ENCODE results near the gene RPL10A. TPM values are rescaled to one million over a fixed set of nuclear protein-coding genes. Genes with fewer than 3 reads are reported as not detected.

RPL10A gene
- total and polyA plus RNA-seq, 2 of the 8 experiments (the other 6 are each of a cell fraction or from before 2014, with no cell fraction given), result 1,893 to 2,948 TPM

DNA sequence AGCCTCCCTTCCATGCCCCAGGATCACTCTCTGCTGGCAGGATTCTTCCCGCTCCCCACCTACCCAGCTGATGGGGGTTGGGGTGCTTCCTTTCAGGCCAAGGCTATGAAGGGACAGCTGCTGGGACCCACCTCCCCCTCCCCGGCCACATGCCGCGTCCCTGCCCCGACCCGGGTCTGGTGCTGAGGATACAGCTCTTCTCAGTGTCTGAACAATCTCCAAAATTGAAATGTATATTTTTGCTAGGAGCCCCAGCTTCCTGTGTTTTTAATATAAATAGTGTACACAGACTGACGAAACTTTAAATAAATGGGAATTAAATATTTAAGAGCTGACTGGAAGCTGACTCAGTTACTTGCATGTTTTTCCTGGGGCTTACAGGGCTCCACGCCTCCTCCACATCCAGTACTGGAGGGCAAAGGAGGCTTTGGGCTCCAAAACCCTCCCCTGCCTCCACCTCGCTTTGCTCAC lies 40.3 kb upstream of the RPL10A start:
- CTCF ChIA-PET (ENCODE audit: partially characterized antibody), result interaction anchor here (0.7 to 15.8 kb wide), 16 partner anchors 8 to 141 kb away, joined by 3 to 138 read pairs (median 6); partner anchors contain the start of gene PPARD
- Histone ChIP-seq H3K9me3 (ENCODE audit: insufficient read depth in 2 of 2, low read depth in 1 of 2, low read length in 1 of 2) (no peaks in the 10 kb centered on the region), H3K23ac (ENCODE audit: insufficient read length) (no peak overlapping the region), H2BK20ac (ENCODE audit: low read length) (peak overlapping the region; percentile 43; the same call in 1 of the 2 replicates), H2BK120ac (replicated peaks; ENCODE audit: low read depth, low read length) (no peak overlapping the region), H3K9ac (replicated peaks in 1 of 4; ENCODE audit: extremely low read depth in 1 of 4, low read depth in 3 of 4, low read length in 3 of 4) (no peak overlapping the region; a peak in 1 of 7 replicates), H3K18ac (ENCODE audit: extremely low read depth, low read length) (peak overlapping the region; percentile 78; the same call in 1 of the 2 replicates), H4K5ac (ENCODE audit: insufficient read length, low read depth, low read length) (no peak overlapping the region), H3K36me3 (ENCODE audit: control insufficient read depth in 2 of 4, insufficient read depth in 4 of 4, low read length in 3 of 4) (0 out of 8 replicates have a peak, but pooled peaks cover 0 to 4% (median 0%) of the 10 kb centered on the region in 4 experiments), H3K4me3 (ENCODE audit: extremely low read depth in 1 of 4, insufficient read depth in 2 of 4, low read depth in 3 of 4, low read length in 4 of 4) (no peak overlapping the region), H2AK5ac (ENCODE audit: low read depth, low read length) (no peak overlapping the region), H3K79me1 (ENCODE audit: low read depth, low read length) (no peaks in the 10 kb centered on the region), H2BK5ac (ENCODE audit: low read depth, low read length) (peak overlapping the region; percentile 78; the same call in 1 of the 2 replicates), H2BK15ac (ENCODE audit: low read length) (peak overlapping the region; percentile 98; the same call in 1 of the 2 replicates), H3K14ac (ENCODE audit: insufficient read length) (no peak overlapping the region), H3K56ac (replicated peaks; ENCODE audit: insufficient read length, low read depth, low read length) (no peak overlapping the region), H3K23me2 (ENCODE audit: low read depth, low read length) (no peaks in the 10 kb centered on the region), H3K4me1 (replicated peaks in 1 of 4; ENCODE audit: control insufficient read depth in 3 of 4, insufficient read depth in 4 of 4, low read length in 3 of 4) (peaks cover 6 to 28% (median 16%) of the 10 kb centered on the region in 4 experiments), H3K4me2 (ENCODE audit: insufficient read depth in 1 of 2, low read depth in 2 of 2, low read length in 2 of 2) (0 out of 4 replicates have a peak overlapping the region, but pooled peaks of 1 of the 2 experiments have one; percentile 7), H3K27ac (ENCODE audit: low read depth, low read length) (0 out of 2 replicates have a peak overlapping the region, but pooled peaks have one; percentile 52), H3K4ac (replicated peaks; ENCODE audit: insufficient read length, low read depth, low read length) (no peak overlapping the region), H2AFZ (ENCODE audit: low read length) (no peak overlapping the region), H3K79me2 (ENCODE audit: control insufficient read depth in 1 of 2, insufficient read depth in 2 of 2, low read length in 2 of 2) (no peaks in the 10 kb centered on the region), H4K91ac (replicated peaks; ENCODE audit: insufficient read length, low read length) (no peak overlapping the region), H2BK12ac (ENCODE audit: low read depth, low read length) (peak overlapping the region; percentile 90; the same call in 1 of the 2 replicates), H3K27me3 (replicated peaks in 1 of 4; ENCODE audit: control insufficient read depth in 3 of 4, extremely low read depth in 1 of 4, insufficient read depth in 3 of 4, low read length in 3 of 4) (no peaks in the 10 kb centered on the region), H4K20me1 (replicated peaks in 1 of 2; ENCODE audit: control insufficient read depth in 1 of 2, insufficient read depth in 2 of 2, low read length in 2 of 2) (no peaks in the 10 kb centered on the region), H4K8ac (ENCODE audit: extremely low read depth, insufficient read depth, low read length) (no peak overlapping the region)
- no peak for TF ChIP-seq TCF12 (IDR thresholded peaks at IDR 0.05; ENCODE audit: low read depth, low read length)
- no peak for TF ChIP-seq KDM4A (IDR thresholded peaks at IDR 0.05; ENCODE audit: low read depth, low read length, severe bottlenecking)
- TF ChIP-seq SAP30 (IDR thresholded peaks at IDR 0.05; ENCODE audit: insufficient read depth, insufficient replicate concordance, low read length), result no peak
- TF ChIP-seq, protein P1, sequence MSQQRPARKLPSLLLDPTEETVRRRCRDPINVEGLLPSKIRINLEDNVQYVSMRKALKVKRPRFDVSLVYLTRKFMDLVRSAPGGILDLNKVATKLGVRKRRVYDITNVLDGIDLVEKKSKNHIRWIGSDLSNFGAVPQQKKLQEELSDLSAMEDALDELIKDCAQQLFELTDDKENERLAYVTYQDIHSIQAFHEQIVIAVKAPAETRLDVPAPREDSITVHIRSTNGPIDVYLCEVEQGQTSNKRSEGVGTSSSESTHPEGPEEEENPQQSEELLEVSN (IDR thresholded peaks at IDR 0.05), result no peak
- no peak for TF ChIP-seq KDM1A (IDR thresholded peaks at IDR 0.05; ENCODE audit: borderline replicate concordance, low read length)
- TF ChIP-seq, protein P2, sequence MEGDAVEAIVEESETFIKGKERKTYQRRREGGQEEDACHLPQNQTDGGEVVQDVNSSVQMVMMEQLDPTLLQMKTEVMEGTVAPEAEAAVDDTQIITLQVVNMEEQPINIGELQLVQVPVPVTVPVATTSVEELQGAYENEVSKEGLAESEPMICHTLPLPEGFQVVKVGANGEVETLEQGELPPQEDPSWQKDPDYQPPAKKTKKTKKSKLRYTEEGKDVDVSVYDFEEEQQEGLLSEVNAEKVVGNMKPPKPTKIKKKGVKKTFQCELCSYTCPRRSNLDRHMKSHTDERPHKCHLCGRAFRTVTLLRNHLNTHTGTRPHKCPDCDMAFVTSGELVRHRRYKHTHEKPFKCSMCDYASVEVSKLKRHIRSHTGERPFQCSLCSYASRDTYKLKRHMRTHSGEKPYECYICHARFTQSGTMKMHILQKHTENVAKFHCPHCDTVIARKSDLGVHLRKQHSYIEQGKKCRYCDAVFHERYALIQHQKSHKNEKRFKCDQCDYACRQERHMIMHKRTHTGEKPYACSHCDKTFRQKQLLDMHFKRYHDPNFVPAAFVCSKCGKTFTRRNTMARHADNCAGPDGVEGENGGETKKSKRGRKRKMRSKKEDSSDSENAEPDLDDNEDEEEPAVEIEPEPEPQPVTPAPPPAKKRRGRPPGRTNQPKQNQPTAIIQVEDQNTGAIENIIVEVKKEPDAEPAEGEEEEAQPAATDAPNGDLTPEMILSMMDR (IDR thresholded peaks at IDR 0.05; ENCODE audit: control extremely low read depth in 1 of 3, insufficient read depth in 1 of 3, low read depth in 1 of 3, low read length in 3 of 3), result no peak
- TF ChIP-seq CEBPB (IDR thresholded peaks at IDR 0.05; ENCODE audit: low read depth, low read length), result no peak
- TF ChIP-seq TEAD4 (IDR thresholded peaks at IDR 0.05; ENCODE audit: low read depth, low read length), result no peak
- WGBS, 2 experiments (ENCODE audit: extremely low coverage in 1 of 2, insufficient coverage in 1 of 2, insufficient read length in 1 of 2, insufficient replicate concordance in 2 of 2, low coverage in 1 of 2, low lambda C conversion rate in 2 of 2, missing lambda C conversion rate in 1 of 2), result 66% methylated on average over 8 of the region's 9 CpGs; no CpG with 5 or more reads in 1 of the 2 experiments
- no peak for FAIRE-seq
- POLR2A ChIA-PET (ENCODE audit: partially characterized antibody), result interaction anchor here (1.0 to 2.0 kb wide), 5 partner anchors 9 to 93 kb away, joined by 3 to 6 read pairs (median 3); no protein-coding TSS in a partner anchor
- no peak for DNase-seq (ENCODE audit: low read depth in 1 of 2, low spot score in 2 of 2)

Measured in H1 (cell line).